Lower lobe of right lung (tissue), 2 donors: ENCODE data around the gene GMDS. TPM values are rescaled to one million over a fixed set of nuclear protein-coding genes. Genes with fewer than 3 reads are reported as not detected.

ENCODE experiments used
- ATAC-seq, 2 donors: fragments of 200-7000 bp; cut with Tn5 transposase; one replicate each; pipeline ENCODE4 v1.9.1; 2020 to 2022; ENCODE audit warnings: mild to moderate bottlenecking in 2 of 2, moderate library complexity in 2 of 2
- DNase-seq: peaks from one replicate; pipeline ENCODE4 v3.0.0-alpha.2; 2020
- H3K27ac ChIP-seq: fragments of 200-600 bp; one replicate; pipeline ENCODE4 v1.8.0; 2022
- H3K27me3 ChIP-seq: fragments of 200-600 bp; one replicate; pipeline ENCODE4 v1.8.0; 2022; ENCODE audit warnings: low read depth
- H3K36me3 ChIP-seq: fragments of 200-600 bp; one replicate; pipeline ENCODE4 v1.8.0; 2022; ENCODE audit warnings: mild to moderate bottlenecking
- H3K4me1 ChIP-seq: fragments of 200-600 bp; one replicate; pipeline ENCODE4 v1.8.0; 2022
- H3K4me3 ChIP-seq: fragments of 200-600 bp; one replicate; pipeline ENCODE4 v1.8.0; 2022; ENCODE audit warnings: mild to moderate bottlenecking
- H3K9me3 ChIP-seq: fragments of 200-600 bp; one replicate; pipeline ENCODE4 v1.8.0; 2022
- CTCF ChIP-seq: fragments of 200-600 bp; IDR thresholded peaks from one replicate; pipeline ENCODE4 v1.8.0; 2022; ENCODE audit warnings: antibody characterized with exemption, mild to moderate bottlenecking
- intact Hi-C: fragments of 100-400 bp; cut with DNase I; formaldehyde crosslinking; loops from one replicate; pipeline ENCODE4 v1.11.0; 2022
- long read RNA-seq: library from polyadenylated mRNA; unstranded; transcript quantifications from one replicate; pipeline ENCODE4 v2.0.0, GENCODE V29; 2021
- total RNA-seq: library from RNA; stranded (reverse); fragmentation: NEBNext Ultra II Directional; extraction: Animal tissue kit (Norgen Biotek cat#: 25700); gene quantifications from one replicate; pipeline ENCODE4 v1.2.1, GENCODE V29; 2021
- donor health status: DM: no; HTN: yes; CAD: no; lungs with severe emphysema.

The GMDS gene
- total RNA-seq, result 12.7 TPM
- long read RNA-seq, transcript GMDS-202 (11 exons, 1,752 nt), result major isoform, 21 of 35 reads
- long read RNA-seq, partial matches to known transcripts, result 2 of 35 reads
- long read RNA-seq, other reads (novel, unspliced or antisense), result 12 of 35 reads

GRCh38 chr6:2245103-2245876, at the start of gene GMDS:
TSS of gene GMDS (minus strand) at chr6:2245605.
- no peak for TF ChIP-seq CTCF
- peak within 1 kb of the TSS; percentile 91 for H3K27ac ChIP-seq
- H3K4me3 ChIP-seq, result peak within 1 kb of the TSS; percentile 96
- intact Hi-C loops, result no loop called here
- H3K36me3 ChIP-seq, result peaks cover 15% of the 10 kb centered on the region
- ATAC-seq (peak; percentile 99), DNase-seq (peak; percentile 92)
- no peaks in the 10 kb centered on the region for H3K9me3 ChIP-seq
- no peaks in the 10 kb centered on the region for H3K27me3 ChIP-seq
- peaks cover 22% of the 10 kb centered on the region for H3K4me1 ChIP-seq

- H3K4me1 ChIP-seq, result no peaks in the 10 kb centered on the region
- no peak for ATAC-seq
- no peak overlapping the region for H3K4me3 ChIP-seq
- no peaks in the 10 kb centered on the region for H3K27me3 ChIP-seq
- H3K36me3 ChIP-seq, result no peaks in the 10 kb centered on the region
- no peak overlapping the region for H3K27ac ChIP-seq
- DNase-seq, result no peak
- intact Hi-C loops, result no loop called here
- TF ChIP-seq CTCF, result no peak
- H3K9me3 ChIP-seq, result peaks cover under 1% of the 10 kb centered on the region
These were observed 40.1 kb upstream of the GMDS start for GRCh38 chr6:2285510-2285909.

- intact Hi-C loops, result no loop called here
- no peak overlapping the region for H3K27ac ChIP-seq
These were observed 30.5 kb upstream of the GMDS start for GRCh38 chr6:2275892-2276242.

GRCh38 chr6:2274981-2275891, 29.8 kb upstream of the GMDS start:
- H3K9me3 ChIP-seq, result peaks cover 4% of the 10 kb centered on the region
- DNase-seq (no peak), ATAC-seq (no peak)
- TF ChIP-seq CTCF, result no peak
- intact Hi-C loops, result no loop called here
- H3K27ac ChIP-seq, result no peak overlapping the region
- H3K36me3 ChIP-seq, result peaks cover 12% of the 10 kb centered on the region
- H3K4me1 ChIP-seq, result no peaks in the 10 kb centered on the region
- no peaks in the 10 kb centered on the region for H3K27me3 ChIP-seq
- H3K4me3 ChIP-seq, result no peak overlapping the region

More at GRCh38 chr6:2275892-2276242, 30.5 kb upstream of the GMDS start:
- Histone ChIP-seq H3K36me3 (peaks cover 12% of the 10 kb centered on the region), H3K9me3 (peaks cover 7% of the 10 kb centered on the region), H3K4me1 (no peaks in the 10 kb centered on the region), H3K4me3 (no peak overlapping the region), H3K27me3 (no peaks in the 10 kb centered on the region)
- DNase-seq (no peak), ATAC-seq (no peak)
- no peak for TF ChIP-seq CTCF

GRCh38 chr6:2272696-2273095, 27.3 kb upstream of the GMDS start:
- H3K36me3 ChIP-seq, result peaks cover 12% of the 10 kb centered on the region
- no peaks in the 10 kb centered on the region for H3K9me3 ChIP-seq
- no peak for TF ChIP-seq CTCF
- intact Hi-C loops, result no loop called here
- no peaks in the 10 kb centered on the region for H3K27me3 ChIP-seq
- no peaks in the 10 kb centered on the region for H3K4me1 ChIP-seq
- H3K4me3 ChIP-seq, result no peak overlapping the region
- ATAC-seq (no peak), DNase-seq (no peak)
- no peak overlapping the region for H3K27ac ChIP-seq
